WTC11 (cell line): ENCODE results near the gene DPF1. TPM values are rescaled to one million over a fixed set of nuclear protein-coding genes. Genes with fewer than 3 reads are reported as not detected.

ENCODE experiments used
- ATAC-seq: fragments of 200-7000 bp; cut with Tn5 transposase; 2 replicates; pipeline ENCODE4 v1.10.0; 2021; ENCODE audit warnings: mild to moderate bottlenecking, moderate library complexity
- CTCF ChIA-PET: fragments of 300-600 bp; sonication (Branson Sonifier 250); formaldehyde crosslinking; loops from one replicate; lab custom pipeline; 2021; ENCODE audit warnings: antibody characterized with exemption; lab: Charles Lee
- POLR2A ChIA-PET: fragments of 350-600 bp; sonication (Branson Sonifier 250); formaldehyde crosslinking; loops from one replicate; lab custom pipeline; 2021; ENCODE audit warnings: antibody characterized with exemption; lab: Charles Lee
- DNase-seq: peaks from one replicate; pipeline ENCODE4 v3.0.0; 2021; ENCODE audit warnings: low spot score
- H3K27ac Mint-ChIP-seq: 2 replicates; pipeline ENCODE4 v1.8.0; 2021; ENCODE audit warnings: mixed read lengths
- H3K27me3 Mint-ChIP-seq: 2 replicates; pipeline ENCODE4 v1.8.0; 2021; ENCODE audit warnings: low read depth, mild to moderate bottlenecking, moderate library complexity, mixed read lengths
- H3K36me3 Mint-ChIP-seq: 2 replicates; pipeline ENCODE4 v1.8.0; 2021; ENCODE audit warnings: mixed read lengths
- H3K4me1 Mint-ChIP-seq: 2 replicates; pipeline ENCODE4 v1.8.0; 2022; ENCODE audit warnings: mixed read lengths
- H3K4me3 Mint-ChIP-seq: 2 replicates; pipeline ENCODE4 v1.8.0; 2021; ENCODE audit warnings: mild to moderate bottlenecking, moderate library complexity, mixed read lengths
- H3K9me3 Mint-ChIP-seq: 2 replicates; pipeline ENCODE4 v1.8.0; 2021; ENCODE audit warnings: mixed read lengths
- GRHL2 ChIP-seq: fragments of 250-450 bp; sonication (Bioruptor Pico); IDR thresholded peaks from 2 replicates; pipeline ENCODE4 v1.8.0; 2022; ENCODE audit warnings: mild to moderate bottlenecking, moderate library complexity; ENCODE audit not compliant: insufficient replicate concordance, severe bottlenecking
- ZBTB21 ChIP-seq: sonication (generic); formaldehyde crosslinking; IDR thresholded peaks from 2 replicates; pipeline ENCODE4 v1.8.1; 2023; ENCODE audit warnings: mild to moderate bottlenecking, missing genetic modification reagents, borderline replicate concordance
- total RNA-seq: library from RNA; stranded (reverse); gene quantifications from 3 replicates; pipeline ENCODE4 v1.2.3, GENCODE V29; 2021
- TF ChIP-seq, protein P1 (sequence below): sonication (generic); formaldehyde crosslinking; conservative IDR thresholded peaks from 2 replicates; pipeline ENCODE4 v1.8.1; 2023; ENCODE audit warnings: mild to moderate bottlenecking, low read depth, missing genetic modification reagents, moderate library complexity
- TF ChIP-seq, protein P2 (sequence below): sonication (generic); formaldehyde crosslinking; IDR thresholded peaks from 2 replicates; pipeline ENCODE4 v1.8.1; 2023; ENCODE audit warnings: mild to moderate bottlenecking, missing genetic modification reagents, moderate library complexity
- TF ChIP-seq, protein P3 (sequence below): sonication (generic); formaldehyde crosslinking; IDR thresholded peaks from 2 replicates; pipeline ENCODE4 v1.8.0; 2022; ENCODE audit warnings: mild to moderate bottlenecking, missing genetic modification reagents
- TF ChIP-seq, protein P4 (sequence below): sonication (generic); formaldehyde crosslinking; IDR thresholded peaks from 2 replicates; pipeline ENCODE4 v1.8.0; 2022; ENCODE audit warnings: missing genetic modification reagents
- TF ChIP-seq, protein P5 (sequence below): sonication (generic); formaldehyde crosslinking; IDR thresholded peaks from 2 replicates; pipeline ENCODE4 v1.8.0; 2022; ENCODE audit warnings: mild to moderate bottlenecking, missing genetic modification reagents
- TF ChIP-seq, protein P6 (sequence below): fragments of 250-450 bp; sonication (Bioruptor Pico); IDR thresholded peaks from 2 replicates; pipeline ENCODE4 v1.9.0; 2021; ENCODE audit warnings: moderate library complexity, mild to moderate bottlenecking, inconsistent platforms, borderline replicate concordance
- TF ChIP-seq, protein P7 (sequence below): sonication (generic); formaldehyde crosslinking; IDR thresholded peaks from 2 replicates; pipeline ENCODE4 v1.8.1; 2023; ENCODE audit warnings: mild to moderate bottlenecking, missing genetic modification reagents
- TF ChIP-seq, protein P8 (sequence below): sonication (generic); formaldehyde crosslinking; IDR thresholded peaks from 2 replicates; pipeline ENCODE4 v1.8.0; 2023; ENCODE audit warnings: missing genetic modification reagents

The DPF1 gene
- total RNA-seq, 1 experiment from 2014 or later: 6.8 TPM

DNA sequence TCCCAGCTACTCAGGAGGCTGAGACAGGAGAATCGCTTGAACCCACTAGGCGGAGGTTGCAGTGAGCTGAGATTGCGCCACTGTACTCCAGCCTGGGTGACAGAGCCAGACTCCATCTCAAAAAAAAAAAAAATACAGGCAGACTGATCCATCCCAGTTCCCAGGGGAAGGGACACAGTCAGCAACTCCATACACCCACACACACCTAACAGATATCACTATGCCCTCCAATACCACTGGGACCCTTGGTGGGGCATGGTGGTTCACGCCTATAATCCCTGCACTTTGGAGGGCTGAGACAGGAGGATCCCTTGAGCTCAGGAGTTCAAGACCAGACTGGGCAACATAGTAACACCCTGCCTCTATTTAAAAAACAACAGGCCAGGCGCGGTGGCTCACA is 2.6 kb downstream of the DPF1 start:
- TF ChIP-seq, protein P1, sequence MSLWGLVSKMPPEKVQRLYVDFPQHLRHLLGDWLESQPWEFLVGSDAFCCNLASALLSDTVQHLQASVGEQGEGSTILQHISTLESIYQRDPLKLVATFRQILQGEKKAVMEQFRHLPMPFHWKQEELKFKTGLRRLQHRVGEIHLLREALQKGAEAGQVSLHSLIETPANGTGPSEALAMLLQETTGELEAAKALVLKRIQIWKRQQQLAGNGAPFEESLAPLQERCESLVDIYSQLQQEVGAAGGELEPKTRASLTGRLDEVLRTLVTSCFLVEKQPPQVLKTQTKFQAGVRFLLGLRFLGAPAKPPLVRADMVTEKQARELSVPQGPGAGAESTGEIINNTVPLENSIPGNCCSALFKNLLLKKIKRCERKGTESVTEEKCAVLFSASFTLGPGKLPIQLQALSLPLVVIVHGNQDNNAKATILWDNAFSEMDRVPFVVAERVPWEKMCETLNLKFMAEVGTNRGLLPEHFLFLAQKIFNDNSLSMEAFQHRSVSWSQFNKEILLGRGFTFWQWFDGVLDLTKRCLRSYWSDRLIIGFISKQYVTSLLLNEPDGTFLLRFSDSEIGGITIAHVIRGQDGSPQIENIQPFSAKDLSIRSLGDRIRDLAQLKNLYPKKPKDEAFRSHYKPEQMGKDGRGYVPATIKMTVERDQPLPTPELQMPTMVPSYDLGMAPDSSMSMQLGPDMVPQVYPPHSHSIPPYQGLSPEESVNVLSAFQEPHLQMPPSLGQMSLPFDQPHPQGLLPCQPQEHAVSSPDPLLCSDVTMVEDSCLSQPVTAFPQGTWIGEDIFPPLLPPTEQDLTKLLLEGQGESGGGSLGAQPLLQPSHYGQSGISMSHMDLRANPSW (CRISPR knock-in tag): no peak
- TF ChIP-seq, protein P2, sequence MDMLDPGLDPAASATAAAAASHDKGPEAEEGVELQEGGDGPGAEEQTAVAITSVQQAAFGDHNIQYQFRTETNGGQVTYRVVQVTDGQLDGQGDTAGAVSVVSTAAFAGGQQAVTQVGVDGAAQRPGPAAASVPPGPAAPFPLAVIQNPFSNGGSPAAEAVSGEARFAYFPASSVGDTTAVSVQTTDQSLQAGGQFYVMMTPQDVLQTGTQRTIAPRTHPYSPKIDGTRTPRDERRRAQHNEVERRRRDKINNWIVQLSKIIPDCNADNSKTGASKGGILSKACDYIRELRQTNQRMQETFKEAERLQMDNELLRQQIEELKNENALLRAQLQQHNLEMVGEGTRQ: no peak
- TF ChIP-seq, protein P3, sequence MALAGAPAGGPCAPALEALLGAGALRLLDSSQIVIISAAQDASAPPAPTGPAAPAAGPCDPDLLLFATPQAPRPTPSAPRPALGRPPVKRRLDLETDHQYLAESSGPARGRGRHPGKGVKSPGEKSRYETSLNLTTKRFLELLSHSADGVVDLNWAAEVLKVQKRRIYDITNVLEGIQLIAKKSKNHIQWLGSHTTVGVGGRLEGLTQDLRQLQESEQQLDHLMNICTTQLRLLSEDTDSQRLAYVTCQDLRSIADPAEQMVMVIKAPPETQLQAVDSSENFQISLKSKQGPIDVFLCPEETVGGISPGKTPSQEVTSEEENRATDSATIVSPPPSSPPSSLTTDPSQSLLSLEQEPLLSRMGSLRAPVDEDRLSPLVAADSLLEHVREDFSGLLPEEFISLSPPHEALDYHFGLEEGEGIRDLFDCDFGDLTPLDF (CRISPR knock-in tag): no peak
- TF ChIP-seq, protein P4, sequence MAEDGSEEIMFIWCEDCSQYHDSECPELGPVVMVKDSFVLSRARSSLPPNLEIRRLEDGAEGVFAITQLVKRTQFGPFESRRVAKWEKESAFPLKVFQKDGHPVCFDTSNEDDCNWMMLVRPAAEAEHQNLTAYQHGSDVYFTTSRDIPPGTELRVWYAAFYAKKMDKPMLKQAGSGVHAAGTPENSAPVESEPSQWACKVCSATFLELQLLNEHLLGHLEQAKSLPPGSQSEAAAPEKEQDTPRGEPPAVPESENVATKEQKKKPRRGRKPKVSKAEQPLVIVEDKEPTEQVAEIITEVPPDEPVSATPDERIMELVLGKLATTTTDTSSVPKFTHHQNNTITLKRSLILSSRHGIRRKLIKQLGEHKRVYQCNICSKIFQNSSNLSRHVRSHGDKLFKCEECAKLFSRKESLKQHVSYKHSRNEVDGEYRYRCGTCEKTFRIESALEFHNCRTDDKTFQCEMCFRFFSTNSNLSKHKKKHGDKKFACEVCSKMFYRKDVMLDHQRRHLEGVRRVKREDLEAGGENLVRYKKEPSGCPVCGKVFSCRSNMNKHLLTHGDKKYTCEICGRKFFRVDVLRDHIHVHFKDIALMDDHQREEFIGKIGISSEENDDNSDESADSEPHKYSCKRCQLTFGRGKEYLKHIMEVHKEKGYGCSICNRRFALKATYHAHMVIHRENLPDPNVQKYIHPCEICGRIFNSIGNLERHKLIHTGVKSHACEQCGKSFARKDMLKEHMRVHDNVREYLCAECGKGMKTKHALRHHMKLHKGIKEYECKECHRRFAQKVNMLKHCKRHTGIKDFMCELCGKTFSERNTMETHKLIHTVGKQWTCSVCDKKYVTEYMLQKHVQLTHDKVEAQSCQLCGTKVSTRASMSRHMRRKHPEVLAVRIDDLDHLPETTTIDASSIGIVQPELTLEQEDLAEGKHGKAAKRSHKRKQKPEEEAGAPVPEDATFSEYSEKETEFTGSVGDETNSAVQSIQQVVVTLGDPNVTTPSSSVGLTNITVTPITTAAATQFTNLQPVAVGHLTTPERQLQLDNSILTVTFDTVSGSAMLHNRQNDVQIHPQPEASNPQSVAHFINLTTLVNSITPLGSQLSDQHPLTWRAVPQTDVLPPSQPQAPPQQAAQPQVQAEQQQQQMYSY: no peak
- no peak for TF ChIP-seq ZBTB21
- TF ChIP-seq, protein P5, sequence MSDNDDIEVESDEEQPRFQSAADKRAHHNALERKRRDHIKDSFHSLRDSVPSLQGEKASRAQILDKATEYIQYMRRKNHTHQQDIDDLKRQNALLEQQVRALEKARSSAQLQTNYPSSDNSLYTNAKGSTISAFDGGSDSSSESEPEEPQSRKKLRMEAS (CRISPR knock-in tag): no peak
- TF ChIP-seq GRHL2: no peak
- TF ChIP-seq, protein P6, sequence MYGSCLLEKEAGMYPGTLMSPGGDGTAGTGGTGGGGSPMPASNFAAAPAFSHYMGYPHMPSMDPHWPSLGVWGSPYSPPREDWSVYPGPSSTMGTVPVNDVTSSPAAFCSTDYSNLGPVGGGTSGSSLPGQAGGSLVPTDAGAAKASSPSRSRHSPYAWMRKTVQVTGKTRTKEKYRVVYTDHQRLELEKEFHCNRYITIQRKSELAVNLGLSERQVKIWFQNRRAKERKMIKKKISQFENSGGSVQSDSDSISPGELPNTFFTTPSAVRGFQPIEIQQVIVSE (CRISPR knock-in tag): no peak
- TF ChIP-seq, all 79 proteins: peak for 0
- ATAC-seq: no peak
- no peak overlapping the region for H3K4me3 Mint-ChIP-seq
- ChIA-PET POLR2A (no interaction called here), CTCF (interaction anchor here (0.9 kb wide), 1 partner anchor 36 kb away, joined by 3 read pairs; no protein-coding TSS in a partner anchor)
- DNase-seq: no peak
- H3K9me3 Mint-ChIP-seq: no peaks in the 10 kb centered on the region
- H3K27ac Mint-ChIP-seq: no peak overlapping the region
- H3K27me3 Mint-ChIP-seq: 0 out of 2 replicates have a peak, but pooled peaks cover under 1% of the 10 kb centered on the region
- no peaks in the 10 kb centered on the region for H3K36me3 Mint-ChIP-seq
- H3K4me1 Mint-ChIP-seq: peaks cover 10% of the 10 kb centered on the region

DNA sequence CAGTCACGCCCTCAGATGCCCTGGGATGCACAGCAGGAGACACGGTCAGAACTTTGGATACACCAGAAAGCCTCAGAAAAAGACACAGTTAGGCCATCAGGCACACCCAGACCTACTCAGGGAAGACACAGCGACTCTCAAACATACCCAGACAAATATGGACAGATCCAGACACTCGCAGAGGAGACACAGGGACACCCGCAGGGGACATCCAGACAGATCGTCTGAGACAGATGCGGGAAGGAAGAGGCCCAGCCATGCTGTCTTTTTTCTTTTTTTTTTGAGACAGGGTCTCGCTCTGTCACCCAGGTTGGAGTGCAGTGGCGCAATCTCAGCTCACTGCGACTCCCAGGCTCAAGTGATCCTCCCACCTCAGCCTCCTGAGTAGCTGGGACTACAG is 4.8 kb downstream of the DPF1 start:
- Mint-ChIP-seq H3K27me3 (no peaks in the 10 kb centered on the region), H3K9me3 (no peaks in the 10 kb centered on the region), H3K27ac (no peak overlapping the region), H3K4me3 (no peak overlapping the region), H3K36me3 (no peaks in the 10 kb centered on the region), H3K4me1 (peaks cover 8% of the 10 kb centered on the region)
- TF ChIP-seq, protein P7, sequence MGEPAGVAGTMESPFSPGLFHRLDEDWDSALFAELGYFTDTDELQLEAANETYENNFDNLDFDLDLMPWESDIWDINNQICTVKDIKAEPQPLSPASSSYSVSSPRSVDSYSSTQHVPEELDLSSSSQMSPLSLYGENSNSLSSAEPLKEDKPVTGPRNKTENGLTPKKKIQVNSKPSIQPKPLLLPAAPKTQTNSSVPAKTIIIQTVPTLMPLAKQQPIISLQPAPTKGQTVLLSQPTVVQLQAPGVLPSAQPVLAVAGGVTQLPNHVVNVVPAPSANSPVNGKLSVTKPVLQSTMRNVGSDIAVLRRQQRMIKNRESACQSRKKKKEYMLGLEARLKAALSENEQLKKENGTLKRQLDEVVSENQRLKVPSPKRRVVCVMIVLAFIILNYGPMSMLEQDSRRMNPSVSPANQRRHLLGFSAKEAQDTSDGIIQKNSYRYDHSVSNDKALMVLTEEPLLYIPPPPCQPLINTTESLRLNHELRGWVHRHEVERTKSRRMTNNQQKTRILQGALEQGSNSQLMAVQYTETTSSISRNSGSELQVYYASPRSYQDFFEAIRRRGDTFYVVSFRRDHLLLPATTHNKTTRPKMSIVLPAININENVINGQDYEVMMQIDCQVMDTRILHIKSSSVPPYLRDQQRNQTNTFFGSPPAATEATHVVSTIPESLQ (CRISPR knock-in tag): no peak
- TF ChIP-seq, protein P8, sequence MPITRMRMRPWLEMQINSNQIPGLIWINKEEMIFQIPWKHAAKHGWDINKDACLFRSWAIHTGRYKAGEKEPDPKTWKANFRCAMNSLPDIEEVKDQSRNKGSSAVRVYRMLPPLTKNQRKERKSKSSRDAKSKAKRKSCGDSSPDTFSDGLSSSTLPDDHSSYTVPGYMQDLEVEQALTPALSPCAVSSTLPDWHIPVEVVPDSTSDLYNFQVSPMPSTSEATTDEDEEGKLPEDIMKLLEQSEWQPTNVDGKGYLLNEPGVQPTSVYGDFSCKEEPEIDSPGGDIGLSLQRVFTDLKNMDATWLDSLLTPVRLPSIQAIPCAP: no peak
- ChIA-PET POLR2A (no interaction called here), CTCF (interaction anchor here (1.3 kb wide), 1 partner anchor 77 kb away, joined by 7 read pairs; no protein-coding TSS in a partner anchor)
- DNase-seq (no peak), ATAC-seq (no peak)
